Ascending aorta (tissue), 2 donors: ENCODE measurements around the gene GPR153. TPM values are rescaled to one million over a fixed set of nuclear protein-coding genes. Genes with fewer than 3 reads are reported as not detected.

Source experiments
- DNase-seq, 2 donors: peaks; one replicate each; pipeline ENCODE4 v3.0.0-alpha.2; 2019; ENCODE audit warnings: low spot score in 2 of 2
- H3K27ac ChIP-seq, 2 donors: fragments of 200-600 bp; sonication (generic); one replicate each; pipeline ENCODE4 v1.5.1; 2016 to 2017; ENCODE audit warnings: mild to moderate bottlenecking in 1 of 2
- H3K27me3 ChIP-seq: fragments of 200-600 bp; sonication (generic); one replicate; pipeline ENCODE4 v1.5.1; 2017
- H3K36me3 ChIP-seq, 2 donors: fragments of 200-600 bp; sonication (generic); one replicate each; pipeline ENCODE4 v1.5.1; 2016
- H3K4me1 ChIP-seq, 2 donors: fragments of 200-600 bp; sonication (generic); one replicate each; pipeline ENCODE4 v1.5.1; 2016 to 2017; ENCODE audit warnings: mild to moderate bottlenecking in 1 of 2
- H3K4me3 ChIP-seq, 2 donors: fragments of 200-600 bp; sonication (generic); one replicate each; pipeline ENCODE4 v1.5.1; 2016 to 2017; ENCODE audit warnings: mild to moderate bottlenecking in 1 of 2
- H3K9me3 ChIP-seq, 2 donors: fragments of 200-600 bp; sonication (generic); one replicate each; pipeline ENCODE4 v1.5.1; 2016
- intact Hi-C: fragments of 100-400 bp; cut with DNase I; formaldehyde crosslinking; loops from one replicate; pipeline ENCODE4 v1.15.1; 2023
- total RNA-seq: library from RNA; depleted of rRNA; stranded (reverse); fragments of >200 nt; gene quantifications from one replicate; pipeline ENCODE4 v1.1.0, GENCODE V29; 2016
- TF ChIP-seq, protein P1 (sequence below), 3 experiments: fragments of 200-600 bp in 2 of 3; fragments of 450-650 bp in 1 of 3; sonication (generic) in 2 of 3; IDR thresholded peaks; one replicate each; pipeline ENCODE4 v1.5.1; 2016 to 2019; ENCODE audit warnings: antibody characterized with exemption in 3 of 3, mild to moderate bottlenecking in 1 of 3, moderate library complexity in 1 of 3

Gene GPR153
- total RNA-seq, 1 donor from 2014 or later: 24.3 TPM

DNA sequence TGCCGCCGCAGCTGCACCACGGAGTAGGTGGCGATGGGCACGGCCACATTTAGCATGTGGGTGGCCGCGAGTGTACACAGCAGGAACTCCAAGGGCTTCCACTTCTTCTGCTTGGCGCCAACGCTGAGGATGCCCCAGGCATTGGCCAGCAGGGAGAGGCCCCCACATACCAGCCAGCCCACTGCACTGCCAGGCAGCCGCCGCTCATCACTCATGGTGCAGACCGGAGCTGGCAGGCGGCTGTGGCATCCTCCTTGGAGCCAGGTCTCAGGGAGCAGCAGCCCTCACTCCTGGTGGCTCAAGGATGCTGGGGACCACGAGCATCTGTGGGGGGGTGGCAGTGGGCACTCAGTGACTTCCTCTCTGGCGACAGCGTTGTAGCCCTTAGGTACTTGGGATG is 6.2 kb downstream of the GPR153 start:
- Histone ChIP-seq H3K4me1 (no peaks in the 10 kb centered on the region), H3K27me3 (peaks cover 14% of the 10 kb centered on the region), H3K27ac (no peak overlapping the region), H3K36me3 (no peaks in the 10 kb centered on the region), H3K4me3 (no peak overlapping the region), H3K9me3 (no peaks in the 10 kb centered on the region)
- no peak for DNase-seq
- intact Hi-C loops: no loop called here
- TF ChIP-seq, protein P1, sequence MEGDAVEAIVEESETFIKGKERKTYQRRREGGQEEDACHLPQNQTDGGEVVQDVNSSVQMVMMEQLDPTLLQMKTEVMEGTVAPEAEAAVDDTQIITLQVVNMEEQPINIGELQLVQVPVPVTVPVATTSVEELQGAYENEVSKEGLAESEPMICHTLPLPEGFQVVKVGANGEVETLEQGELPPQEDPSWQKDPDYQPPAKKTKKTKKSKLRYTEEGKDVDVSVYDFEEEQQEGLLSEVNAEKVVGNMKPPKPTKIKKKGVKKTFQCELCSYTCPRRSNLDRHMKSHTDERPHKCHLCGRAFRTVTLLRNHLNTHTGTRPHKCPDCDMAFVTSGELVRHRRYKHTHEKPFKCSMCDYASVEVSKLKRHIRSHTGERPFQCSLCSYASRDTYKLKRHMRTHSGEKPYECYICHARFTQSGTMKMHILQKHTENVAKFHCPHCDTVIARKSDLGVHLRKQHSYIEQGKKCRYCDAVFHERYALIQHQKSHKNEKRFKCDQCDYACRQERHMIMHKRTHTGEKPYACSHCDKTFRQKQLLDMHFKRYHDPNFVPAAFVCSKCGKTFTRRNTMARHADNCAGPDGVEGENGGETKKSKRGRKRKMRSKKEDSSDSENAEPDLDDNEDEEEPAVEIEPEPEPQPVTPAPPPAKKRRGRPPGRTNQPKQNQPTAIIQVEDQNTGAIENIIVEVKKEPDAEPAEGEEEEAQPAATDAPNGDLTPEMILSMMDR (IDR thresholded peaks at IDR 0.05): no peak

GRCh38 chr1:6253380-6253779 is 7.5 kb downstream of the GPR153 start:
- H3K4me3 ChIP-seq: no peak overlapping the region
- no peaks in the 10 kb centered on the region for H3K36me3 ChIP-seq
- no peaks in the 10 kb centered on the region for H3K4me1 ChIP-seq
- TF ChIP-seq, protein P1 (IDR thresholded peaks at IDR 0.05): no peak
- intact Hi-C loops: no loop called here
- DNase-seq: no peak
- H3K27me3 ChIP-seq: peaks cover 8% of the 10 kb centered on the region
- no peaks in the 10 kb centered on the region for H3K9me3 ChIP-seq
- H3K27ac ChIP-seq: no peak overlapping the region

DNA sequence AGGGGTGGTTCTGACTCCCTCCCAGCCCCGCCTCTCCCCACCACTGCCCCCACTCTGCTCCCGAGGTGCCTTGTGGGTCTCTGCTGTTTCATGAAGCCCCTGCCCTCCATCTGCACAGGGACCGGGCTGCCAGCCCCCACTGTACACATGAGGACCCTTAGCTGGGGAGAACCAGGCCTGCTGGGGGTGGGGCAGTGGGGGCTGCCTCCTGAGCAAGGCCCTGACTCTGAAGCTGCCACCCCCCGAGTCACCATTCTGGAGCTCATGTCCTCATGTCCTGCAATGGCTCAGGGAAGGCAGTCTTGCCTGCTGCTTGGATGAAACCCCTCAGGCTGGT is 8.6 kb downstream of the GPR153 start:
- no peak for DNase-seq
- intact Hi-C loops: no loop called here
- H3K4me3 ChIP-seq: no peak overlapping the region
- no peaks in the 10 kb centered on the region for H3K4me1 ChIP-seq
- H3K27ac ChIP-seq: no peak overlapping the region
- no peaks in the 10 kb centered on the region for H3K9me3 ChIP-seq
- TF ChIP-seq, protein P1 (IDR thresholded peaks at IDR 0.05): no peak
- no peaks in the 10 kb centered on the region for H3K36me3 ChIP-seq
- H3K27me3 ChIP-seq: peaks cover 8% of the 10 kb centered on the region

DNA sequence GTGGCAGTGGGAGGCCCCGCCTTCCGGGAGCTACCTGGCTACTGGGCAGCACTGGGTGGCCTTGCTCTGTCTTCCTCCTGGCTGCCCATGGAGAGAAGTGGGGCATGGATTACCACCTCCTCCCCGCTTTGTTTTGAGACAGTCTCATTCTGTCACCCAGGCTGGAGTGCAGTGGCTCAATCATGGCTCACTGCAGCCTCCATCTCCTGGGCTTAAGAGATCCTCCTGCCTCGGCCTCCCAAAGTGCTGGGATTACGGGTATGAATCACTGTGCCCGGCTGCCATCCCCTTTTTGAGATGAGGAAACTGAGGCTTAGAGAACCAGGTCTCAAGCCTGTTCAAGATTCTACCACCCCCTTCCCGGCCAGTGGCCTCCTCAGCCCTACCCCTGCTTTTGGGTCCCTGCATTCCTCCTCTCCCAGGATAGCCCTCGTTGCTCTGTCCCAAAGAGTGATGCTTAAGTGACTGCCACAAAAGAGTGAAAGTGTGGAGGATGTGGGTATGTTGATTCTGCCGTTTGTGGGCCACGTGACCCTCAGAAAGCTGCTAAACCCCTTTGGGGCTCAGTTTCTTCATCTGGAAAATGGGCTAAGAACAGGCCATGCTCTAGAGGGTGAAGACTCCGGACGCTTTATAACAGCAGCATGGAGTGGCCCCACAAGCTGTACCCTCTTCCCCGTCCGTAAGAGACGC is 9.1 kb downstream of the GPR153 start:
- TF ChIP-seq, protein P1 (IDR thresholded peaks at IDR 0.05): no peak
- no peak overlapping the region for H3K4me3 ChIP-seq
- H3K27me3 ChIP-seq: peaks cover 8% of the 10 kb centered on the region
- DNase-seq: no peak
- no peaks in the 10 kb centered on the region for H3K9me3 ChIP-seq
- no peak overlapping the region for H3K27ac ChIP-seq
- H3K36me3 ChIP-seq: no peaks in the 10 kb centered on the region
- intact Hi-C loops: no loop called here
- no peaks in the 10 kb centered on the region for H3K4me1 ChIP-seq

DNA sequence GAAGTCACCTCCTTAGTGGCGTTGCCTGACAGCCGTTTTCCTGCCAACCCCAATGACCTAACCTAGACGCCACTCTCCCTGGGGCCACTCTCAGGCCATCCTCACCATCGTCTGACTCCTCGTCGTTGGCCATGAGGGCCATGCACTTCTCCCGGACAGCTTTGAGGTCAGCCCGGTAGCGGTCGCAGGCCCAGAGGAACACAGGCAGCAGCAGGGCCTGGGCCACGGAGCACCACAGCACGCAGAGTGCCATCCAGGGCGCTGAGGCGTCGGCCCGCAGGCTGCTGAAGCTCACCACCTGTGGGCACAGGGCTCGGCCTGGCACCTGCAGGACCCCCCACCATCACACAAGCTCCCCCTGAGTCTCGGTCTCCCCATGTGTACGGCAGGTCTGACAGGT is 9.7 kb downstream of the GPR153 start:
- Histone ChIP-seq H3K27ac (no peak overlapping the region), H3K27me3 (peaks cover 8% of the 10 kb centered on the region), H3K4me3 (no peak overlapping the region), H3K36me3 (no peaks in the 10 kb centered on the region), H3K9me3 (no peaks in the 10 kb centered on the region), H3K4me1 (no peaks in the 10 kb centered on the region)
- intact Hi-C loops: no loop called here
- DNase-seq: no peak
- TF ChIP-seq, protein P1 (IDR thresholded peaks at IDR 0.05): no peak
